Middle frontal gyrus (tissue), 1 donor: ENCODE data around the gene COL20A1.
"Not testable (repeated sequence)": the region's sequence is repeated elsewhere in the genome, so short reads cannot be mapped to it uniquely, and the experiment has no call there.

Source experiments
- DNase-seq: peaks from one replicate; pipeline ENCODE4 v3.0.0-alpha.2; 2015; ENCODE audit warnings: low spot score; ENCODE audit errors: extremely low spot score

COL20A1 gene

GRCh38 chr20:63292904-63293303 is at the start of gene COL20A1:
TSS of gene COL20A1 (plus strand) at chr20:63293186. CDS start at chr20:63295108, 1,922 bp downstream.
- no peak for DNase-seq

GRCh38 chr20:63243604-63244247 is 49.3 kb upstream of the COL20A1 start:
- DNase-seq = no peak

DNA sequence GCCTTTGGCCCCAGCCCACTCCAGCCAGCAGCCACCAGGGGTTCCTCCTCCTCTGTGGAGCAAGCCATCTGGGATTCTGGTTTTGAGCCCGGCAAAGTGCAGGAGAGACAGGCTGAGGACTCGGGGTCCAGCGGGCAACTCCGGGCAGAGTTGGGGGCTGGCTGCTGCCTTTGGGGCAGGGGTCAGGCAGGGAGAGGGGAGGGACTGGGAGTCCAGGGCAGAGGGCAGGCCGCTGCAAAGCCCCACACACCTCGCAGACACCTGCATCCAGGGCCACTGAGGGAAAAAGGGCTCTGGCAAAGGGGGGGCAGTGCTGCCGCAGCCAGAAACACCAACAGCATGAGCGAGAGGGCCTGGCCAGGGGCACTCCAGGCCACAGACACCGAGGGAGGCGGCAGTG is 48.5 kb upstream of the COL20A1 start:
- no peak for DNase-seq

DNA sequence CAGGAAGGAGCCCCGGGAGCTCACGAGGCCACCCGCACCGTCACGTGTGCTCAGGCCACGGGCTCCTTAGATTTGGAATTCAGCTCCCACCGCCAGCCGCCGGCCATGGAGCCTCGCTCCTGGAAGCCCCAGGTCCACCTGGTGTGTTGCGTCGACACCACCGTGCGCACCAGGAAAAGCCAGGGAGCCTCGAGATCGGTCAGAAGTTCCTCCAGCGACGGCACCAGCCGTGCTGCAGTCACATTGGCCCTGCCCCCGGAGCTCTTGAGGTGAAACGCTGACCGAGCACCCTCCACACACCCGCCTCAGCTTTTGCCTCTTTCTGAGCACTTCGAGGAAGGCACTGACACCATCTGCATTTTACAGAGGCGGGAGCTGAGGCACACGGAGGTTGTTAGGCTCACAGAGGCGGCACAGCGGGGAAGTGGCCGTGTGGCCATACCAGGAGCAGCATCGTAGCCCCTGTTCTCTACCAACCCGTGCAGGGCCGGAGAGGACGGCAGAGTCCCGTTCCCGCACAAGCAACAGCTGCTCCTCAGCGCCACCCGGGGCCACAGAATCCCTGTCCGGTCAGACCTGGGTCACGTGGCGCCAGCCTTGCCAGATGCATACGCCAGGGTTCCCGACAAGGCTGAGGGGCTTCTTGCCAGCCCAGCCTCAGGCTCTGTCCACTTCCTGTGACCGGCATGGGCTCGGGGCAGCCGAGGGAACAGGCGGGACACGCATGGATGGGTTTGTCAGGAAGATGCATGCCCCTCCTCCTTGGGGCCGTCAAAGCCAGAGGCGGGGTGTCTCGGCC is 46.3 kb upstream of the COL20A1 start:
- no peak for DNase-seq

DNA sequence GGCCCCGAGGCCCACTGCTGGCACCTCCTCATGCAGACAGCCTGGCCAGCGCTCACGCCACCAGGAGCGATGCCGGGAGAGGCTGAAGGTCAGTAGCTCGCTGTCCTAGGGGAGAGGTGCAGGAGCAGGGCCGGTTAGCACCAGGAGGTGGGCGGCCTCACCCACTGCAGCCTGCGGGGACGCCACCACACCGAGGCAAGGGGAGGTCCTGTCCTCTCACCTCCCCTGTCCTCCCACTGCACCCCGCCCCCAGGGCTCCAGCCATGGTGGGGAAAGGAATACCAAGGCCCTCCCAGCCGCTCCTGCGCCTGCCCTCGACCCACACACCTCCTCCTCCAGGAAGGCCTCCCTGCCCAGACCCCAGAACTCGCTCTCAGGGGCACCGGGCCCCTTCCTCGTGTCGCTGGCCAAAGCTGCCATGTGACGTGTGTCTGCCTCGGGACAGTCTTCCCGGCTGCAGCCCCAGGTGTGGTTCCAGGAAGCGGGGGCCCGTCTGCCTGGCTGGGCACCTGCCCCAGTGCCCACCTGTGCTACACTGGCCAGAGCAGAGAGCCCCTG is 45.2 kb upstream of the COL20A1 start:
- no peak for DNase-seq

GRCh38 chr20:63248835-63249591 is 44.0 kb upstream of the COL20A1 start:
- no peak for DNase-seq

DNA sequence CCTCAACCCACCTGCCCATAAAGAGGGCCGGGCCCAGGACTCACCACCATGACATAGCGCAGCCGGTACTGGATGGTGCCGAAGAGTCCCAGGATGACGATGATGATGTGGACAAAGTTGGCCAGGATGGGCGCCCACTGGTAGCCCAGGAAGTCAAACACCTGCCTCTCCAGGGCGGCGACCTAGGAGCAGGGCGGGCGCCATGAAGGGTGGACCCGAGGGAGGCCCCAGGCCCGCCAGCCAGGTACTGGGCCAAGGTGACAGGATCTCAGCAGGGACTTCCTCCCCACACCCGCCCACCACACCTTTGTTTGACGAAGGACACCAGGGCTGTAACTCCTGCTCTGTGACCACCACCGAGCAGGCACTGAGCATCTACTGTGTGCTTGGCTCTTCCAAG is 43.1 kb upstream of the COL20A1 start:
- no peak for DNase-seq

GRCh38 chr20:63251350-63251749 is 41.6 kb upstream of the COL20A1 start:
- DNase-seq = not testable (repeated sequence)

DNA sequence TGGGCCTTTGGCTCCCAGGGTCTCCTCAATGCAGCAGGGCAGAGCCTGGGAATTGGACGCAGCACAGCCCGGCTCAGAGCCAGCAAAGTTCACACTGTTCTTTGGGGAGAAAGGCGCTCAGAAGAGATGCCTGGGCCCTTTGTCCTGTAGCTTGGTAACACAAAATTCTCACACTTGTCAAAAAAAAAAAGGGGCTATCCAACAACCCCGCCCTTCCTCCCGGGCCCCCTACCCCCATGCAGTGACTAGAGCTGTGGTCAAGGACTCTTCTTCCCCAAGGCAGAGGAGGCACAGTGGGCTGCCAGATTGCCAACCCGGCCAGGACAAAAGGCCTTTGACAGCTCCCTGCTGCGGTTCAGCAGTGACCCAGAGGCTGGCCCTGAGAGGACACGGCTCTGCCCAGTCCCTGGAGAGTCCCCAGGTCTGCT is 40.7 kb upstream of the COL20A1 start:
- DNase-seq = no peak

- DNase-seq = no peak
Observed at GRCh38 chr20:63253065-63253437, 39.9 kb upstream of the COL20A1 start.

DNA sequence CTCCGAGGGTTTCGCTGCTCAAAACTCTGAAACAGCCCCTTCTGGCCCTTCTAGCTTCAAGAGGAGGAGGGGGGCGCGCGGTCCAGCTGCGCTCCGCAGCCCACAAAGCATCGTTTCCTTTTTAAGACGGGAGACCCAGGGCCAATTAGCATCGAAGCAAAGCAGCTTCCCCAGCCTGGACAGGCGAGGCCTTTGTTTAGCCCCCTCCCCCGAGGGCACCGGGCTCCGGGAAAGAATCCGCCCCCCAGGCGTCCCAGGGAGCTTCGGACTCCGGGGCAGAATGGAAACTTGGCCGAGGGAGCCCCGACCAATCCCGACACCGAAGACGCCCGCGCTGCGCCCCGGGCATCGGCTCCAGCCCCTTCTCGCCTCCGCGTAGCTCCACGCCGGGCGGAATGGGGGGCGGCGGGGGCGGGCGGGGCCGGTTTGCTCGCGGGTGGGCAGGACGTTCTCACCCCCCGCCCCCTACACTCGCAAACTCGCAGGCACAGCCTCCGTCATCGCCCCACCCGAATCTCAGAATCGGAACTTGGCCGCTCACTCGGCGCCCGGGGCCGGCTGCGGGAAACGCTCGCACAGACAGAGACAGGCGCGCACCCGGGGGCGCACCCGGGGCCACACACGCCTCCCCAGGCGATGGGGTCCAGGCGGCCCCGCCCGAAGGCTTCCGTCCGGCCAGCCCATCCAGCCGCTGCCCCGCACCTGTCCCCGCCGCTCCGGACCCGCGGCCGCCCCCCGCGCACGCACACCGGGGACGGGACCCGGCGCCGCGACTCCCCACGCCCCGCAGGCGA is 39.4 kb upstream of the COL20A1 start:
- no peak for DNase-seq

DNA sequence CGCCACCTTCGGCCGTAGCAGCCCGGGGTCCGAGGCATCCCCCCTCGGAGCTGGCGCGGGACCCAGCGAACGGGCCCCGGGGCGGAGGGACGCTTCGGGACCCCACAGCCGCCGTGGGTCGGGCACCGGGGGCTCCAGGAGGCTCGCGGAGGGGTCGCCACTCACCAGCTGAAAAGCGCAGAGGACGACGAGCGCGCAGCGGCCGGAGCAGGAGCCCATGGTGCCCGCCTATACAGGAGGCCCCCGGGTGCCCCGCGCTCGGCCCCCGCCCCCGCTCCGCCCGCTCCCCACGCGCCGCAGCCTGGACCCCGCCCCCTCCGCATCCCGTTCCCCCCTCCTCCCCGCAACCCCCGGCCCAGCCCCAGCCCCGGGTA is 38.8 kb upstream of the COL20A1 start, which contains the start of gene NKAIN4:
TSS of gene NKAIN4 (minus strand) at position 232 of the 374 bp plus-strand sequence. CDS start at position 219, 13 bp downstream.
- no peak for DNase-seq

DNA sequence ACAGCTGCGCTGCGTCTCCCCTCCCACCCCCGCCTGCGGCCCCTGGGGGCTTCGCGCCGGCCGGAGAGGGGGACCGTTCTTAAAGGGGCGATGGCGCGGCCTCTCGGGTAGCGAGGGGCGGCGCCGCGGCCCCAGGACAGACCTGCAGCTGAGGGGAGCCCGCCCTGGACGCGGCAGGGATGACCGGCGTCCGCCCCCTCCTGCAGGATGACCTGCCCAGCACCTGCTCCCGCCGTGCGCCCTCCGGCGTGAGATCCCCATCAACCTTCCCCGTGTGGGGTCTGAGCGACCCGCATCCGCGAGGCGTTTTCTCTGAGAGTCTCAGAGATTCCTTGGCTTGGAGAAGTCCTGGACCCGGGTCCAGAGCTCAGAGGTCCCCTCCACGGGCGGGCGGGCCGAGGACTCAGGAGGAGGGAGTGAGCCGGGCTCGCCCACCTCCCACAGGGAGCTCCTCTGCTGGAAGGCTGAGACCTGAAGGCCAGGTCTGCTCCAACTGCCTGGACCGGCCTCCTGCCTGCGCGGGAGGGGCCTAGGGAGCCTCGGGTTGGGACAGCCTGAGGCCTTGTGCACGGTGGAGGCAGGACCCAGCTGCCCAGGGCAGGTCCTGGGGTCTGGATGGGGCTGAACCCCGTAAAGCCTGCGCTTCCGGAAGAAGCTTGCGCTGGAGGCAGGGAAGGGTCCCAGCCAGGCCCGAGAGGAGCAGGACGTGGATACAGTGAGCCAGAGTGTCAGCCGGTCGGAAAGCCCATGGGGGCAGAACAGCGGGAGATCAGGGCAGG is 38.2 kb upstream of the COL20A1 start:
- DNase-seq = no peak

DNA sequence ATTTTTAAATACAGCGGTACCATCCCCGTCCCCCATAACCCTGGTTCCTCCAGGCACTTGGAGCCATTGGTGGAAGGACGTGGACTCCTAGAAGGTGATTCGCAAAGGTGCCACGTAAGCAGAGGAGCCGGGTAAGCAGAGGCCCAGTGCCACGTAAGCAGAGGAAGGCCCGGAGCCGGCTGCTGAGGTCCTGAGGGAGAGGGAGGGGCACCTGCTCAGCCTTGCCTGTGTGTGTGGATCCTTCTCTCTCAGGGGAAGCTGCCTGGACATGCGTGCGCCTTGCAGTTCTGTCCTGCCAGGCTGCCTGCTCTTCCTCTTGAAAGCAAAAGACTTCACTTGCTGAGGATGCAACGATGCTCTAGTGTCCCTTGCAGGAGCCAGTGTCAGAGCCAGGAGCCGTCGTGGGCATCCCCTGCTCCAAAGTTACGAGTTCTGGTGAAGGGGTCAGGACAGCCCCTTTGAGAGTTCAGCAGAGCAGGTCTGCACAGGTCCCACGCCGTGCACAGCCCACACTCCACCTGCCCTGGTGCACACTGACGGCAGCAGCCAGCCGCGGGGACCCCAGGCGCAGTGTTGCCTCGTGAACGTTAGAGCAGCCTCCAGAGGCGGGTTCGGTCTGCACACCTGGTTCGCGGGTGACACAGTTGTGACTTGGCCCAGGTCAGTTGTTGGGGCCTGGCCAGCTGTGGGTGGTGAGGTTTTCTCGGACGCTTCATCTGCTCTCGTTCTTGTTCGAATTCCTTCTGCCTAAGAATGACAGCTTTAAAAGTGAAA is 36.9 kb upstream of the COL20A1 start:
- no peak for DNase-seq

- no peak for DNase-seq
Observed at GRCh38 chr20:63256954-63257353, 36.0 kb upstream of the COL20A1 start.

GRCh38 chr20:63257629-63258028 is 35.4 kb upstream of the COL20A1 start:
- no peak for DNase-seq

DNA sequence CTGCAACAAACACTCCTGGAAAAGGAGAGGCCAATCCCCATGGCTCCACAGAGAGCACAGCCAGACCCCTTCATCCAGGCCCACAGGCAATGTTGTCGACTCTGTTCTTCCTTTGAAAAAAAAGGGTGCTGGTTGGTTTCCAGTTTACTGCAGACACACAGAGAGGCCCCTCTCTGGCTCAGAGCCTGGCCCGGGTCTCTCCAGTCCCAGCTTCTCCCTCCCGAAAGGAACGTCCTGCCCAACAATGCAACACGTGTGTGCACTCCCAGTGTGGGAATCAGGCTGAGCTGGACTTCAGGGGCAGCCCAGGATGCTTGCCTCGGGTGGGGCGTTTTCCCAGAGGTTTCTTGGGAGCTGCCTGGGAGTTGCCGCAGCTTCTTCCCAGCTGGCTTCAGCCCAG is 34.2 kb upstream of the COL20A1 start:
- DNase-seq = no peak

DNA sequence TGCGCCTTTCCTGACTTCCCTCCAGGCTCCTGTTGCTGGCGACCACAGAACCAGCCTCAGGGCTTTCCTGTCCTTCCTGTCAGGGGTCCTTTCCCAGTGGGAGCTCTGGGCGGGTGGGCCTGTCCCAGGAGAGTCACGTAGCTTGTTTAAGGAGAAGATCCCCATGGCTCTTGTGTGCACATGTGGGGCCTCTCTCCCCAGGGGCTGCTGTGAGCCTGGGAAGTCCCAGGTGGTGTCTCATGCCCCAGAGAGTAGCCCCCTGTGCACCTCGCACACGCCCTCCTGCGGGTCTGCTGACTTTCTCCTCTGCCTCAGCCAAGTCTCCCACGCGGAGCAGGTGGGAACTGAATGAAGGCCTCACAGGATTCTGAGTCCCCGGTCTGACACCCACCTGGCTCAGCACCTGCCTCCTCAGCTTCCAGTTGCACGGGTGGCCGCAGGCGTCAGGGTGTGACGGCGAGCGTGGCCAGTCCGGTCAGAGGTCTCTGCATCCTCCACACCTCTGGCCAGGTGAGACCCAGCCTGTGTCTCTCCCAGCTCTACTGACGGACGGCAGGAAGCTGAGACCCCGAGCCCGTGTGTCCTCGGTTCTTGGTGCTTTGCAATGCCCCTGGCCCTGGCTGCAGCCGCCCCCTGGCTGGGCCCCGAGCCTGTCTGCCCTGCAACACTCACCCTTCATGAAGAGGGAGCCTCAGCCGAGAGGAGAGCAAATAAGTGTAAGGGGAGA is 33.1 kb upstream of the COL20A1 start:
- no peak for DNase-seq

- no peak for DNase-seq
Observed at GRCh38 chr20:63260521-63260920, 32.5 kb upstream of the COL20A1 start.
